ENCODE measurements around the gene SCD5. TPM values are rescaled to one million over a fixed set of nuclear protein-coding genes. Genes with fewer than 3 reads are reported as not detected.

Gene SCD5
- total and polyA plus RNA-seq, 2 of the 8 experiments (the other 6 are each of a cell fraction or from before 2014, with no cell fraction given): 0.92 to 1.2 TPM

DNA sequence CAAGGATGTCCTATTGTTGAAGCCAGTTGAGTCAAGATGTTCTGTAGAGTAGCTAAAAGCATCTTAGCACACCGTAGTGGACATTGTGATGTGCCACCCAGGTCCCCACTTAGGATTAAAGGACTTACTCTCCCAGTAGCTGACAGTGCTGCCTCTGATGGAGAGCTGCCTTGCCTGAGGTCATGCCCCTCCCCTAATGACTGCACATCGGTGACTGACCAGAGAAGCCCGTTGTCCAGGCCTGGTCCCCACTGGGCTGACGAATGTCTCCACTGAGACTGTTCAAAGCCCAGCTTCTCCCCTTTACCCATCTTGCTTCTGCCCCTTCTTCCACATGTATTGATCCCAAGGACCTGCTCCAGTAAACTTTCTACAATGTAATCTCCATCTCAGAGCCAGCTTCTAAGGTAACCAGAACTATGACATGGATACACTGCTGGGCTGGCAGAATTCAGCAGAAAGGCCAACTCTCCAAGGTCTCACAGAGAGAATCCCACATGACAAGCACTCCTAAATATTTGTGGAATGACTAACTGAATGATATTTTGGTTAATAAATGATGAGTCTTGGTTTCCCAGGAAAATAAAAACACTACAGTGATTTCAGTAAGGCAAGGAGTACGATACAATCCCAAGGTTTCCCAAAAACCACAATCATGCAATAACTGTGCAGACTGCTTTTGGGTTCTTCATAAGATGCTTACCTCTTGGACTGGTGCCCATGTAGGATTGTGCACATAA, 154.4 kb downstream of the SCD5 start (continued):
- TF ChIP-seq TBP (IDR thresholded peaks at IDR 0.05; ENCODE audit: low read depth, low read length) (no peak), EGR1 (IDR thresholded peaks at IDR 0.05; ENCODE audit: borderline replicate concordance, low read depth, low read length) (no peak), SP1 (IDR thresholded peaks at IDR 0.05; ENCODE audit: low read depth, low read length) (no peak), CREB1 (IDR thresholded peaks at IDR 0.05) (no peak), SIN3A (conservative IDR thresholded peaks at IDR 0.05 in 1 of 2, IDR thresholded peaks at IDR 0.05 in 1 of 2; ENCODE audit: low read depth in 1 of 2, low read length in 2 of 2) (no peak), BRCA1 (IDR thresholded peaks at IDR 0.05; ENCODE audit: low read depth, low read length) (no peak), ASH2L (IDR thresholded peaks at IDR 0.05; ENCODE audit: low read length) (no peak)
